NCI-H2029 (cell line): ENCODE results near the gene TXNL4A.
A peak's percentile ranks its signal among the peaks of the same experiment; 100 is the strongest.
"Not testable (repeated sequence)": the region's sequence is repeated elsewhere in the genome, so short reads cannot be mapped to it uniquely, and the experiment has no call there.

Source experiments
- DNase-seq: peaks from one replicate; lab custom pipeline; 2025; lab: John Stamatoyannopoulos, UW

TXNL4A gene, protein sequence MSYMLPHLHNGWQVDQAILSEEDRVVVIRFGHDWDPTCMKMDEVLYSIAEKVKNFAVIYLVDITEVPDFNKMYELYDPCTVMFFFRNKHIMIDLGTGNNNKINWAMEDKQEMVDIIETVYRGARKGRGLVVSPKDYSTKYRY

GRCh38 chr18:79988451-79989194 is at the start of gene TXNL4A:
Gene TXNL4A (minus strand): TSS chr18:79988563. CDS start chr18:79988392, 171 bp downstream.
- DNase-seq = peak; percentile 52

DNA sequence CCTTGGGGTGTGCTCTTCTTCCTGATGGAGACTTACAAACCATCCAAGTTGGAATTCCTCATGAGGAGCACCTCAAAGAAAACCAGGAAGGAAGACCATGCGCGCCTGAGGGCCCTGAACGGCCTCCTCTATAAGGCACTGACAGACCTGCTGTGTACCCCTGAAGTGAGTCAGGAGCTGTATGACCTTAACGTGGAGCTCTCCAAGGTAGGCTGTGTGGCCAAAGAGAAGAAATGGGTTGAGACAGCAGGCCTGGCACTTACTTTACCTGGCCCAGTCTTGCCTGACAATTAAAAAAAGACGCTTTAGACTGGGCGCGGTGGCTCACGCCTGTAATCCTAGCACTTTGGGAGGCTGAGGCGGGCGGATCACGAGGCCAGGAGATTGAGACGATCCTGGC is 48.9 kb upstream of the TXNL4A start:
- DNase-seq = no peak

GRCh38 chr18:80035997-80036396 is 47.6 kb upstream of the TXNL4A start:
- no peak for DNase-seq

GRCh38 chr18:80034852-80035406 is 46.6 kb upstream of the TXNL4A start:
- no peak for DNase-seq

DNA sequence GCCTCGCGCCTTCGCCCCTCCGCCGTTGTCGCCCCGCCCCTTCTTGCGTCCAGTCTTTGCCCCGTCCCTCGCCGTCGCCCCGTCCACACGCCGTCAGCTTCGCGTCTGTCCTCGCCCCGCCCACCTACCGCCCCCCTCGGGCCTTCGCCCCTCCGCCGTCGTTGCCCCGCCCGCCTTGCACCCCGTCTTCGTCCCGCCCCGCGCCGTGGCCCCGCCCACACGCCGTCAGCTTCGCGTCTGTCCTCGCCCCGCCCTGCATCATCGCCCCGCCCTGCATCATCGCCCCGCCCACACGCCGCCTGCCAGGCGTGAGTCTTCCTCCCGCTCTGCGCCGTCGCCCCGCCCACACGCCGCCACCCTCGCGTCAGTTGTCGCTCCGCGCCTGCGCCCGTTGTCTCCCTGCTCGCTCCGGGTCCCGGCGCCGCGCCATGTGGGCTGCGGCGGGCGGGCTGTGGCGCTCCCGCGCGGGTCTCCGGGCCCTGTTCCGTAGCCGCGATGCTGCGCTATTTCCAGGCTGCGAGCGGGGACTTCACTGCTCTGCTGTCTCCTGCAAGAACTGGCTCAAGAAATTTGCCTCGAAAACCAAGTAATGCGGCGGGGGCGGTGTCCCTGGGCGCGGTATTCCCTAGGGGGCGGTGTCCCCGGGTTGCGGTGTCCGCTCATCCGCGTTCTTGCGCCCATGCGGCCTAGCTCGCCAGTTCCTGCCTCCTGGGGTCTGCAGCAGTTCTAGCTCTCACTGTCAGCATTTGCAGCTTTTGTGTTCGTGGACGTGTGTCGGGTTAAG is 45.9 kb upstream of the TXNL4A start, which contains the start of gene RBFA:
RBFA (plus strand) TSS at position 367 of the 784 bp plus-strand sequence; CDS start at position 429, 62 bp downstream.
- peak; percentile 90 for DNase-seq

DNA sequence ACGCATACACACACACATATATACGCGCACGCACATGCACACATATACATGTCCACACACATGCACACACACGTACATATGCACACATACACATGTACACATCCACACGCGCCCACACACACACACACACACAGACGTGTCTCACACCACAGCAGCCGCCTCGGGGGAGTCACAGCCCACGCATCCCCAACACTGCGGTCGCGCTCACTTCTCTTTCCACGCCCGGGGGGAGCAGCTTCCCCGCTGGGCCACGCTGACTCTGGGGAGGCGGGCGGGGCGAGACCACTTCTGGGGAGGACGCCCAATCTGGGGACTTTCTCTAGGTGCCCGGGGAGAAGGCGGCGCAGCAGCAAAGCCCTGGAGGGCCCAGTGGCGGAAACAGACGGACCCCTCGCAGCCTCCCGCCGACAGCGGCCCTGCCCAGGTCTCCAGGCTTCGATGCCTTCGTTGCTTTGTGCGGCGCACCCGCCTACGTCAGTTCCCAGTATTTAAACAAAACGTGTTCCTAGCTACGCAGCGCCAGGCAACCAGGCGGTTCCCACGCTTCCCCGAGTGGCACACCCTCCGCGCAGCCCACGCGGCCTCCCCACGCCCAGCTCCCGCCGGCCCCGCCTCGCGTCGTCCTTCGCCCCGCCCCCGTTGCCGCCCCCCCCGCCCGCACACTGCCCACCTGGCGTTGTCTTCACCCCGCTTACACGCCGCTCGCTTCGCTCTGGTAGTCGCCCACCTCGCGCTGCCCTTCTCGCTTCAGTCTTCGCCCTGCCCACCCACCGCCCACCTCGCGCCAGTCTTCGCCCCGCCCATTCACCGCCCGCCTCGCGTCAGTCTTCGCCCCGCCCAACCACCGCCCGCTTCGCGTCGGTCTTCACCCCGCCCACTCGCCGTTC is 45.1 kb upstream of the TXNL4A start:
- DNase-seq = no peak

GRCh38 chr18:80029690-80030089 is 41.3 kb upstream of the TXNL4A start:
- no peak for DNase-seq

DNA sequence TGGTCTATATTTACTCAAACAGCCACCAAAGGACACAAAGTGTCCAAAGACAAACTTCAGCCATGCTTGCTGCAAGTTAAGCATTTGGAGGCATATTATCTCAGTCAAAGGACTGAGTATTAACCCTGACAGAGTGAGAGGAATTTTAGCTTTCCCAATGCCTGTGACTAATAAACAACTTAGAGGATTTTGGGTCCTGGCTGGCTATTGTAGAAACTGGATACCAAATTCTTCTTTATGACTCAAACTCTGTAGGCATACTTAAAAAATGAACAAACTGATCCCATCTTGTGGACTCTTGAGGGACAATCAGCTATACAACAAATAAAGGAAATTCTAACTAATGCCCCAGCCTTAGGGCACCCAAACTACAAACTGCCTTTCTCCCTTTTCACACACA is 39.4 kb upstream of the TXNL4A start:
- DNase-seq = not testable (repeated sequence)

DNA sequence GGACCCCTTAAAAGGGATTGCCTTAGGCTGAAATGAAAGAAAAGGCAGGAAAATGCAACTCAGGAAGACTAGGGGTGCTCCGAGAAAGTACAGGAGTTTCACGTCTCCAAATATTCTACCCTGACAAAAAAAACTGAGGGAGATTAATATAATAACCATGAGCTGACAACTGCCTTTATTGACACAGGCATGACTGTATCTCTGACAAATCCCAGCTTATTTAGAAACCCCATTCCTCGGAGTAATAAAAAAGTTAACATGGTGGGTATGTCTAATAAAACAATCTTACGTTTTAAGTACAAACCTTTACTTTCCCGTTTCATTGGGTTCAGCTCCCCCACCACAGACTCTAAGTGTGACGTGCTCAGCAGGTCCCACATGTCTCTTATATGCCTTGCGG is 38.0 kb upstream of the TXNL4A start:
- no peak for DNase-seq

- DNase-seq = no peak
Measured at GRCh38 chr18:80023173-80023572, 34.8 kb upstream of the TXNL4A start.

- no peak for DNase-seq
Measured at GRCh38 chr18:80022613-80023012, 34.2 kb upstream of the TXNL4A start.

DNA sequence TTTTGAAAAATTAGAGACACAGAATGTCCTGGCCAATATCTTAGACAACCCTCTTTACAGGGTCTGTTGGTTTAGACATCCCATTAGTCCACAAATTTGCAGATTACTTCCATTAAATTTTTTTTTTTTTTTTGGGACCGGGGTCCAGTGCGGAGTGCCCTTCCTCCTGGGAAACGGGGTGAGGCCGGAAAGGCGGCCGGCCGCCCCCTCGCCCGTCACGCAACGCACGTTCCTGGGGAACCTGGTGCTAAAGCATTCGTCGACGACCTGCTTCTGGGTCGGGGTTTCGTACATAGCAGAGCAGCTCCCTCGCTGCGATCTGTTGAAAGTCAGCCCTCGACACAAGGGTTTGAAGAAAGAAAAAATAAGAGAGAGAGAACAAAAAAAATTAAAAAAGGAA is 24.4 kb upstream of the TXNL4A start:
- no peak for DNase-seq

- not testable (repeated sequence) for DNase-seq
Measured at GRCh38 chr18:80011496-80012137, 23.3 kb upstream of the TXNL4A start.

DNA sequence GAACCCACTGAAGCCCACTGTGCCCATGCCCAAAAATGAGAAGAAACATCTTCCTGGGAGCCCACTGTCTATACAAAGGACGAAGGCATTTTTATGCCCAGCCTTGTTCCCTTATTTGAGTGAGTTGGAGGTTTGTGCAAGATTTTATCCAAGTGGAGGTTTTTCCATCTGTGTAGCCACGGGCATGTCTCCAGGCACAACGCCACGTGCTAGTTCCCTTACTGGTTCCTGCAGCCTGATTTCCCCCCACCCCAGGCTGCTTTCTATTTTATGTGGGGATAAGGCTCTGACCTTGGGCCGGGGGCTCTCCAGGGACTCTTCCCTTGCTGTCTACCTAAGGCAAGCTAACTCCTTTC is 22.2 kb upstream of the TXNL4A start:
- DNase-seq = no peak

DNA sequence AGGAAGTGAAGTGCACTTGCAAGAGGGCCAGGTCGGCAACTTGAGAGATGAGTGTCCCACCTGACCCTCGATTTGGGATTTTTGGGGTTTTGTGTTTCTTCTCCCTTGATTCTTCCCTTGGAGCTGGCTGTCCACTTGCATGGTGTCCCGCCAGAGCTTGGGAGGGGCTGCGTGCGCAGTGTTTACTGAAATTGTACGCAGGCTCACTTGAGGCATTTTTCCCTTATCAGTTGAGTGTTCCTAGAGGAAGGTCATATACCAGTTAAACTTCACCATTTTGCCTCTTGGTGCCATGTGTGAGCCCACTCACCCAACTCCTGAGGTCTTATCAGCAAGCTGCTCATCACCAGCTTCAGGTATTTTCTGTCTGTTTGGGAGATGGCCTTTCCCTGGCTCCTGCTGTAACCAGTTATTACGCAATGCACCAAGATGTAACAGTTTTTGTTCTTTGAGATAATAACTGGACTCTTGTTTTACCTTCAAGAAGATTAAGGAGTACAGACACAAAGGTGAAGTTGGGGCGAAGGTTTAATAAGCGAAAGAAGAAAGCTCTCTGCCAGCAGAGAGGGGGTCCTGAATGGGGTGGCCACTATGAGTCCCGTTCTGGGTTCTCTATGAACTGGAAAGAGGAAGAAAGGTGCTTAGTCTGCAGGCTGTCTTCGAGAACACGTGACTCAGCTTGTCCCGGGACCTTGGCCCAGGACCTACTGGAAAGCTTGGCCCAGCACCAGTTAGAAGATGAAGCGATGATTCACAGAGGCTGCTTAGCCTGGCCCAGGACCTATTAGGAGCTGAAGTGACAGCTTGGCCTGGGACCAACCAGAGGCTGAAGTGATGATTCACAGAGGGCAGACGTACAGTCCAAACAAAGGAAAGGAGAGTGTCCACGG is 21.5 kb upstream of the TXNL4A start:
- DNase-seq = no peak

DNA sequence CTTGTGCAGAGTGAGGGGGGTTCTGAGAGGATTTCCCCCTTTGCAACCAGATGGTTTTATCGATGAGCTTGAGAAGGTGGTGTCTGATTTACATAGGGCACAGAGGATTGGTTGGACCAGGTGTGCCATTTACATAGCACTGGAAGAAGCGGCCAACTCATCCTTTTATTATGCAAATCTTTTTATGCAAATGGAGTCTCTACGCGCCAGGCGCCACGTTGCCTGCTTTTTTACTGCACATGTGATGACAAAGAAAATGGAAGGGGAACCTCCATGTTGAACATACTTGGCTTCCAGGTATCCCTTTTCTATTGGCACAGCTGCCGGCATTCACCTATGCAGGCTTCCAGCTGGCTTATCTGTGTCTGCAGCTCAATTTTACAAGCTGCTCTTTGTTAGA is 18.4 kb upstream of the TXNL4A start:
- DNase-seq = no peak

DNA sequence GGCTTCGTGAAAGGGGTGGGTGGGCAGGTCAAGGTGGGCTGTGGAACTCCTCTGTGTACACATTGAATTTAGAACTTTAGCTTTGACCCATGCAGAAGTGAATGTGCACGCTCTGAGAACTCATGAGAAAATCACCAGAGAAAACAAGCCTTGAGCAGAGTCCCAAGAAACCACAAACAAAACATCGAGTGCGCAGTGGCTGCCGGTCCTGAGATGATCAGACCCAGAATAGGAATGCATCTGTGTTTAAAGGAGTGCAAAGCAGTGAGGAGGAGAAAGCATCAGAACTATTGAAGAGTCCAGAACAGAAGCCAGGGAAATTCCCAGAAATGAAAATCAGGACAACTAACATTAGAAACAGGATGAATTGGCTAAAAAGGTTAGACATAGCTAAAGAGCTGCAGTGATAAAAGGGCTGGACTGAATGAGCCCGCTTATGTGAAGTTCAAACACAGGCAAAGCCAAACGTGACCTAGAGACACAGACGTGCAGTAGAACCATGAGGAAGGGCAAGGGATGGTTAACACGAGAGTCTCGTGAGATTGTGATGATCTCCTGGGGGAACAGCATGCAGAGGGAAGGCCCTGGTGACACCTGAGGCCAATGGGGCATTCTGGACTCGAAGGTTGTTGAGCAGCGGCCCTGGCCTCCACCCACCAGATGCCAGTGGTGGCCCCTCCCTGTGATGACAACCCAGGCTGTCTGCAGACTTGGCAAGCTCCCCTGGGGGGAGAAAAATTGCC is 16.4 kb upstream of the TXNL4A start:
- no peak for DNase-seq

- DNase-seq = no peak
Measured at GRCh38 chr18:80002468-80002867, 14.1 kb upstream of the TXNL4A start.

GRCh38 chr18:80000877-80001276 is 12.5 kb upstream of the TXNL4A start:
- DNase-seq = no peak
